ENCODE measurements around the gene ZC3H12D. TPM values are rescaled to one million over a fixed set of nuclear protein-coding genes. Genes with fewer than 3 reads are reported as not detected.

ZC3H12D gene
- total RNA-seq, 1 experiment from 2014 or later, result not detected

DNA sequence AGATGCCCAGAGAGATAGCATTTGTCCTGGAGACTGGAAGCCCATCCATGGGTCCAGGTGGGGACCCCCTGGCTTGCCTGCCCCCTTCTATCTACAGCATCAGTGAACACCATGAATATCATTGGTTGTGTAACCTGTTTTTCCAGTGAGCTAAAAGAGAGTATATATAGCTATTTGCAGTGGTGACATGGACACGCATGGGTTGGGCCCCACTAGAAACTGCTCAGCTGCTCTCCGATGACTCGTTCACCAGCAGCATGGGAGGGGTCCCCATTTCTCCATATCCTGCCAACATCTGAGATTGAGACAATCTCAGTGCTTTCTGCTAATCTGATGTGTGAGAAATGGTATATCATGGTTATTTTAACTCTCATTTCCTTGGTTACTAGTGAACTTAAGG is 4.0 kb upstream of the ZC3H12D start:
- in situ Hi-C loops (cut with HindIII; ENCODE audit: low sequenced_read_pairs), result no loop called here

DNA sequence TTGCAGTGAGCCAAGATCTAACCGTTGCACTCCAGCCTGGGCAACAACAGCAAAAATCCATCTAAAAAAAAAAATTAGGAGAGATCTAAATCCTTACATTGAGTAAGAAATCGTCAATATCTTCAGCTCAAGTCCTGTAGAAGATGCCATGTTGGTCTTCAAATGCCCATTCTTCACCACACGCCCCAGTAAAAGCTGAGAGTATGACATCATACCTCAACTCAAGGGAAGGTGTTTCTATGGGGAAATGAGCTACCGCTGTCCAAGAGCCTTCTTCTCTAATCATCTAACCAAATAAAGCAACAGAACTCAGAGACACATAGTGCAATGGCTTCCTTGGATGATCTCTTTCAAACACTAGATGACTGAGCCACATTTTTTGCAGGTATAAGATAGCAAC is 2.5 kb upstream of the ZC3H12D start:
- in situ Hi-C loops (cut with HindIII; ENCODE audit: low sequenced_read_pairs), result no loop called here
- DNase-seq (ENCODE audit: low spot score), result no peak

More for the DNA sequence above, 4.0 kb upstream of the ZC3H12D start:
- DNase-seq (ENCODE audit: low spot score), result no peak

GRCh38 chr6:149483849-149484655 is 762 bp downstream of the ZC3H12D start:
- in situ Hi-C loops (cut with HindIII; ENCODE audit: low sequenced_read_pairs), result no loop called here
- DNase-seq (ENCODE audit: low spot score), result no peak

GRCh38 chr6:149483334-149483725 is 1.5 kb downstream of the ZC3H12D start:
- no peak for DNase-seq (ENCODE audit: low spot score)
- in situ Hi-C loops (cut with HindIII; ENCODE audit: low sequenced_read_pairs), result no loop called here

DNA sequence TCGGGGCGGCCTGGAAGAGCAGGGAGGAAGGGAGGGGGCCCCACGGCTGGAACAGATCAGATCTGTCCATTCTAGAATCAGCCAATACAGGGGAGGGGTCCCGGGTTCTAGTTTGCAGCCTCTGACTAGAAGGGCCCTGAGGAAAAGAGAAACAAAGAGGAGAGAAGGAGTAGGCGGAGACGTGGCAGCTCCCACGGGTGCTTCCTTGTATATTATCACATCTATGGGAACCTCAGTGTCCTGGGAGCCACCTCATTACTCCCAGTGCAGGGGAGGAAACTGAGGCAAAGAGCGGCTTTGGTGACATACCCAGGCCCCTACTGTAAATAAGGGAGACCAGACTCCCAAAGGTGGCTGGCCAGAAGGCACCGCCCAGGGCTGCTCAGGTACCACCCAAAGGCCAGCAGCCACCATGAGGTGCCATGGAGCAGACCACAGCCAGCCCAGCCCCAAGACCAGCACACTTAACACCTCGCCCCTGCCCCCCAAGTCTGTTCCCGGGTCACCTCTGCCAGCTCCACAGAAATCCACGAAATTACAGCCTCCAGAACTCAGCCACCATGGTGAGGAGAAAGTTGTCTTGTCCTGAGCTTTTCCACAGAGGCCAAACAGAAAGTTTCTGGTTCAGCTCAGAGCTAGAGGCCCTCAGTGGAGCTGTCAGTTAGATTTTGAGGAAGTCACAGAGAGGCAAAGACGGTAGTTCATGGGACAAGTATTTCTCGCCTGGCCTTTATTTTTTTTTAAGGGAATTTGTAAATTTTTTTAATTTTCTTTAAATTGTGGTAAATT is 2.1 kb downstream of the ZC3H12D start:
- in situ Hi-C loops (cut with HindIII; ENCODE audit: low sequenced_read_pairs), result no loop called here
- no peak for DNase-seq (ENCODE audit: low spot score)

DNA sequence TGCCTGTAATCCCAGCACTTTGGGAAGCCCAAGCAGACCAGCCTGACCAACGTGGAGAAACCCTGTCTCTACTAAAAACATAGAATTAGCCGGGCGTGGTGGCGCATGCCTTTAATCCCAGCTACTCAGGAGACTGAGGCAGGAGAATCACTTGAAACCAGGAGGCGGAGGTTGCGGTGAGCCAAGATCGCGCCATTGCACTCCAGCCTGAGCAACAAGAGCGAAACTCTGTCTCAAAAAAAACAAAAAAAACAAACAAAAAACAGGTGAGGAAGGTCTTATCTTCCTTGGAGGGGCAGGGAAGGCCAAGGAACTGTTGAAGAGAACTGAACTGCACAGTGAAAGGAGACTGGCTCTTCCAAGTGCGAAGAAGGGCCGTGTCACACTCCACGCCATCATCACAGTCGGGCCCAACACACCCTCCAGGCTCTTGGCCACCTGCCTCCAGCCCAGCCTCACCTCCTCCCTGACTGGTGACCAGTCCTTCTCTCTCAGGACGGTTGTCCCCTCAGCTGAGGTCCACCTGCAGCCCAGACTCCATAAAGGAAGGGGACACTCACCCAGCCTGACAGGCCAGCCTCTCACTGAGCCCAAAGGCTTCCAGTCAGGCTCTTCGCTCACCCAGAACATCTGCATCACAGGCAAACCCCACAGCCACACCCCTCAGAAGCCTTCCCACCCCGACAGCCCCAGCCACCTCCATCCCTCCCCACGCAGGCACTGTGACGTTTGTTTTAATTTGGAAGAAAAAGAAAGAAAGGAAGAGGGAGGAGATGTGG is 4.1 kb downstream of the ZC3H12D start:
- no peak for DNase-seq (ENCODE audit: low spot score)
- in situ Hi-C loops (cut with HindIII; ENCODE audit: low sequenced_read_pairs), result no loop called here

DNA sequence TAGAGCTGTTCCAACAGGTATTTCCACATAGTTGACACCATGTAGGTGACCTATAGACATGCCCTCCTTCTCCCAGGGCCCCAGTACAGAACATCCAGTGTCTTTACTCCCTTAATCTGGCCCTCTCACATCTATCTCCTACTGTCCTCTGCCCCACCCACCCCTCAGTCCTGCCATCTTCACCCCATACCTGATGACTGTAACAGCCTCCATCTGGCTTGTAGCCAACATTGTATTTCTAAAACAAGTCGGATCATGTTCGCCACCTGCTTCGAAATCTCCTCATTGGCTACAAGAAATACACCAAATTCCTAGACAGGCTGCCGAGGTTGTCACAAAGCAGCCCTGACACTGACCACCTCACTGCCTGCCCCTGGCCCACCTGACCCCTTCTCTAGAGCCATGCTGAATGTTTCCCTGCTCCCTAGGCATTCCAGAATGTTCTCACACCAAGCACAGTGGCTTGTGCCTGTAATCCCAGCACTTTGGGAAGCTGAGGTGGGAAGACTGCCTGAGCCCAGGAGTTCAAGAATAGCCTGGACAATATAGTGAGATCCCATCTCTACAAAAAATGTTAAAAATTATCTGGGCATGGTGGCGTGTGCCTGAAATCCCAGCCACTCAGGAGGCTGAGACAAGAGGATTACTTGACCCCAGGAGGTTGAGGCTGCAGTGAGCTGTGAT is 6.0 kb downstream of the ZC3H12D start:
- in situ Hi-C loops (cut with HindIII; ENCODE audit: low sequenced_read_pairs), result no loop called here
- DNase-seq (ENCODE audit: low spot score), result no peak

- DNase-seq (ENCODE audit: low spot score), result no peak
- in situ Hi-C loops (cut with HindIII; ENCODE audit: low sequenced_read_pairs), result no loop called here
Measured at GRCh38 chr6:149477544-149477943, 7.3 kb downstream of the ZC3H12D start.

DNA sequence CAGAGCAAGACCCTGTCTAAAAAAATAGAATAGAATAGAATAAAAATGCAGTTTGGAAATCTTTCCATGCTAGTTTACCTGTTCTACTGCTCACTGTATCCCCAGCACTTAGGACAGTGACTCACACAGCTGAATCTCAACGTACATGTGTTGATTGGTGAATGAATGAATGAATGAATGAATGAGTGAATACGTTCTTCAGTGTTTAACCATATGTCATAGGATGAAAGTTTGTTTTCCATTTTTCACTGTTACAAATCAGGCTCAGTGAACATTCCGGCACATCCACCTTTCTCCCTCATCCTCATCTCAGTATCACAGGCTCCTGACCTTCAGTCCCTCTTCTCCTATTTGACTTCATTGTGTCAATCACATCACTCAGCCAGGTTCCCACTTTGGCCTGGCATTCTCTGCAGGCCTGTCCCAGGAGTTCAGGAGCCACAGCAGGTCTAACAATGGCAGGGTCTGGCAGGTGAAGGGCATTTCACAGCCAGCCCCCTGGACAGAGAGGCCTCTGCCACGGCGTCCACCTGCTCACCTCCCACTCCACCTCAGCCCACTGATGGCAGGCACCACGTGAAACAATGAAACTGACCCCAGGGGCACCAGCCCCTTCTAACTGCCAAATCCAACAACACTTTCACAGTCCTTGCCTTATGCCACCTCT is 7.9 kb downstream of the ZC3H12D start:
- no peak for DNase-seq (ENCODE audit: low spot score)
- in situ Hi-C loops (cut with HindIII; ENCODE audit: low sequenced_read_pairs), result no loop called here

- in situ Hi-C loops (cut with HindIII; ENCODE audit: low sequenced_read_pairs), result no loop called here
Measured at GRCh38 chr6:149474108-149474935, 10.5 kb downstream of the ZC3H12D start.

DNA sequence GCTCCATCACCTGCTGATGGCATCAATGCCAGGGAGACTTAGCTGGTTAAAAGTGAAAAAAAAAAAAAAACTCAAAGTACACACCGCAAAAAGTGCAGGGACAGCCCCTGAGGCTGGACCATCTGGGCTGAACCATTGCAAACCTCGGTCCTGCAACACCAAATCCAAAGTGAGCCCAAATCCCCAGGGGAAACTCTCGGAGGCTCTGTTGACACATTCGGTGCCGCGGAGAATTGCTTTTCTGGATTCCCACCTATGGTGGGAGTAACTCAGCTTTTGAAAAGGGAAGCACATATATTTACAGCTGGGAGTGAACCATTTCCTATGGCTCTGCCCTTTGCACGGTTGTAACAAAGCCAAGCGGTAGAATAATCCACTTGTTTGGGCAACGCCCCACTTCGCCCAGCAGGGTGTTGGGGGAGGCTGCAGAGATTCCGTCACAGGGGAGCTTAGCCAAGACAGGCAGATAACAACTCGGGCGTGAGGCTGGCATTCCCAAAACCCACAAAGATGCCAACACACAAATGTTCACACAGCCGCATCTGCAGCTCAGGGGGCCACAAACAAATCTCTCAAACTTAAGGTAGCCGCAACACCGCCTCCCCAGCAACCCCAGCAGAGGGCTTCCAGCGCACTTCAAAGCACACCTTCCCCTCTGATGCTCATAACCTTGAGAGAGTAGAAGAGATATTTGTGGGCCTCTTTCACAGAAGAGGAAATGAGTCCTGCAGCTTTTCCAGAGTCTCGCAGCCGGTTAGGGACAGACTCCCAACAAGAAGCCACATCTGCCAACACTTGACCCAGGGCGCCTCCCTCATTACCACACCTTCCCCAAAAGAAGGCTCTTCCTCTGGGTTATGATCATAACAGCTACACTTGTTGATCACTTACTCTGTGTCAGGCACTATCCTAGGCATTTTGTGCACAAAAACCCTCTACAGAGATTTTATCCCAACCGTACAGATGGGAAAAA is 11.4 kb downstream of the ZC3H12D start:
- in situ Hi-C loops (cut with HindIII; ENCODE audit: low sequenced_read_pairs), result no loop called here
- DNase-seq (ENCODE audit: low spot score), result no peak

More at GRCh38 chr6:149474108-149474935, 10.5 kb downstream of the ZC3H12D start:
- no peak for DNase-seq (ENCODE audit: low spot score)

GRCh38 chr6:149472241-149472640 is 12.6 kb downstream of the ZC3H12D start:
- DNase-seq (ENCODE audit: low spot score), result no peak
- in situ Hi-C loops (cut with HindIII; ENCODE audit: low sequenced_read_pairs), result no loop called here

DNA sequence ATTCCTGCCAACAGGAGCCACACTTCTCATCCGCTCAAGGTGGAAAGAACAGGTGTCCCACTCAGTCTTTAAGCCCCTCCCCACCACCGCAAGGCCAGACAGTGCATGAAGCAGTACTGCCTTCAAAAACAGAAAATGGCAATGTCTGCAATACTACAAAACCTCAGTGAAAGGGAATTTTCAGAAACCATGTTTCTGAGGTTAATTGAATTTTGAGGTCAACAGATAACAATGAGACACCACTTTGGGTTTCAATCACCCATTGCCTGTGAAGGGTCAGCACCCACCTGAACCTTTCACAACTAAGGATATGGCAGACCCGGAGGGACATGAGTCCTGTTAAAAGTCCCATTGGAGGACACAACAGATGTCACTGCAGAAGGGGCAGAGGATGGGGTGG is 13.0 kb downstream of the ZC3H12D start:
- in situ Hi-C loops (cut with HindIII; ENCODE audit: low sequenced_read_pairs), result no loop called here
- DNase-seq (ENCODE audit: low spot score), result no peak

GRCh38 chr6:149470948-149471347 is 13.9 kb downstream of the ZC3H12D start:
- in situ Hi-C loops (cut with HindIII; ENCODE audit: low sequenced_read_pairs), result no loop called here

DNA sequence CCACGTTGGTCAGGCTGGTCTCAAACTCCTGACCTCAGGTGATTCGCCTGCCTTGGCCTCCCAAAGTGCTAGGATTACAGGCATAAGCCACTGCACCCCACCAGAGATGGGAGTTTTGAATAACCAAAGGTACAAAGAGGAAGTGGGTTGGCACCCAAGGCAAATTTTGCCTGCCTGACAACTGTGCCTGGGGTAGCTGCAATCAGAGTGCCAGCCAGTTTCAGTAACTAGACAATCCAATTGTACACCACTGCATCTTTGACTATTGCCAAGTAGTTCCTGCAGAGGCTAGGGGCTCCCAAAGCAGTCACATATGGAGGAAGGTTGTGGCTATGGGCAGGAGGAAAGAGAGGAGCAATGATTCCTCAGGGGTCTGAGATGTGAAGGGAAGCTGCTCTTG is 16.6 kb downstream of the ZC3H12D start:
- in situ Hi-C loops (cut with HindIII; ENCODE audit: low sequenced_read_pairs), result no loop called here
- no peak for DNase-seq (ENCODE audit: low spot score)

More at GRCh38 chr6:149470948-149471347, 13.9 kb downstream of the ZC3H12D start:
- DNase-seq (ENCODE audit: low spot score), result no peak

- no peak for DNase-seq (ENCODE audit: low spot score)
- in situ Hi-C loops (cut with HindIII; ENCODE audit: low sequenced_read_pairs), result no loop called here
Measured at GRCh38 chr6:149467265-149467664, 17.5 kb downstream of the ZC3H12D start.

DNA sequence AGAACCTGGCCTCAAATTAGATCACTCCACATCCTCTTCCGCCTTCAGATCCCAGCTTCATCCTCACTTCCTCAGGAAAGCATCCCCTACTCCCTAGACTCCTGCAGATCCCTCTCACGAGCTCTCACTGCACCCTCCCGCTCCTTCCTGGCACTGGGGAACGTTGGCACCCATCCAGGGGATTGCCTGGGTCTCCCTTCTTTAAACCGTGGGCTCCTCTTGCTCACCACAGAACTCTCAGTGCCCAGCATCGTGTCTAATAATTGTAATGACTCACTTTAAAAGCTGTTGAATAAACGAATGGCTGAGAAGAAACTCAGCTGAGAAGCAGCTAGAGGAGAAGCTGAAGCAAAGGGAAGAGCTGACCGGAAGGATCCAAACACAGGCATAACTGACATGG is 20.4 kb downstream of the ZC3H12D start:
- no peak for DNase-seq (ENCODE audit: low spot score)
- in situ Hi-C loops (cut with HindIII; ENCODE audit: low sequenced_read_pairs), result no loop called here
